Measurements from ENCODE around the gene PTPRN2.

PTPRN2 gene

GRCh38 chr7:157961731-157962457 lies 625.7 kb downstream of the PTPRN2 start:
- no peak for DNase-seq (ENCODE audit: extremely low spot score)
- CTCF ChIA-PET, result no interaction called here
- POLR2A ChIA-PET, result no interaction called here

GRCh38 chr7:157955348-157955999 lies 632.1 kb downstream of the PTPRN2 start:
- TF ChIP-seq CTBP1 (IDR thresholded peaks at IDR 0.05; ENCODE audit: borderline replicate concordance), result no peak
- DNase-seq (ENCODE audit: extremely low spot score), result no peak
- POLR2A ChIA-PET, result no interaction called here
- CTCF ChIA-PET, result no interaction called here

More at GRCh38 chr7:157961731-157962457, 625.7 kb downstream of the PTPRN2 start:
- no peak for TF ChIP-seq PKNOX1 (IDR thresholded peaks at IDR 0.05)
- TF ChIP-seq TARDBP (IDR thresholded peaks at IDR 0.05), result no peak
- TF ChIP-seq L3MBTL2 (conservative IDR thresholded peaks at IDR 0.05), result no peak
- TF ChIP-seq LEF1 (IDR thresholded peaks at IDR 0.05; ENCODE audit: borderline replicate concordance), result no peak
- TF ChIP-seq FOXA1 (IDR thresholded peaks at IDR 0.05), result no peak
- no peak for TF ChIP-seq NFRKB (IDR thresholded peaks at IDR 0.05)
- no peak for TF ChIP-seq ELF4 (IDR thresholded peaks at IDR 0.05)

GRCh38 chr7:157954901-157955300 lies 632.7 kb downstream of the PTPRN2 start:
- CTCF ChIA-PET, result no interaction called here
- no peak for DNase-seq (ENCODE audit: extremely low spot score)
- no peak for TF ChIP-seq BHLHE40 (IDR thresholded peaks at IDR 0.05; ENCODE audit: borderline replicate concordance)
- no peak for TF ChIP-seq SP1 (IDR thresholded peaks at IDR 0.05)
- TF ChIP-seq FOXK2 (IDR thresholded peaks at IDR 0.05), result no peak
- no peak for TF ChIP-seq ELF4 (IDR thresholded peaks at IDR 0.05)
- TF ChIP-seq TARDBP (IDR thresholded peaks at IDR 0.05), result no peak
- TF ChIP-seq HDGF (IDR thresholded peaks at IDR 0.05; ENCODE audit: borderline replicate concordance), result no peak
- TF ChIP-seq SUZ12 (IDR thresholded peaks at IDR 0.05), result no peak
- POLR2A ChIA-PET, result no interaction called here

- DNase-seq (ENCODE audit: extremely low spot score), result no peak
- ChIA-PET POLR2A (no interaction called here), CTCF (no interaction called here)
- TF ChIP-seq FOXM1 (IDR thresholded peaks at IDR 0.05; ENCODE audit: borderline replicate concordance), result no peak
- no peak for TF ChIP-seq FOXK2 (IDR thresholded peaks at IDR 0.05)
These were observed 634.6 kb downstream of the PTPRN2 start for GRCh38 chr7:157952841-157953645.

GRCh38 chr7:157952050-157952667 lies 635.5 kb downstream of the PTPRN2 start:
- POLR2A ChIA-PET, result no interaction called here
- no peak for TF ChIP-seq FOXM1 (IDR thresholded peaks at IDR 0.05; ENCODE audit: borderline replicate concordance)
- TF ChIP-seq CTBP1 (IDR thresholded peaks at IDR 0.05; ENCODE audit: borderline replicate concordance), result no peak
- TF ChIP-seq SP1 (IDR thresholded peaks at IDR 0.05), result no peak
- no peak for TF ChIP-seq BHLHE40 (IDR thresholded peaks at IDR 0.05; ENCODE audit: borderline replicate concordance)
- TF ChIP-seq TARDBP (IDR thresholded peaks at IDR 0.05), result no peak
- no peak for TF ChIP-seq NFRKB (IDR thresholded peaks at IDR 0.05)
- TF ChIP-seq ELF4 (IDR thresholded peaks at IDR 0.05), result no peak
- TF ChIP-seq ARNT (IDR thresholded peaks at IDR 0.05), result no peak
- TF ChIP-seq ZNF384 (IDR thresholded peaks at IDR 0.05), result no peak
- TF ChIP-seq SUZ12 (IDR thresholded peaks at IDR 0.05), result no peak
- no peak for TF ChIP-seq PKNOX1 (IDR thresholded peaks at IDR 0.05)
- TF ChIP-seq FOXA1 (IDR thresholded peaks at IDR 0.05), result no peak
- no peak for TF ChIP-seq HDGF (IDR thresholded peaks at IDR 0.05; ENCODE audit: borderline replicate concordance)
- no peak for TF ChIP-seq L3MBTL2 (conservative IDR thresholded peaks at IDR 0.05)
- TF ChIP-seq LEF1 (IDR thresholded peaks at IDR 0.05; ENCODE audit: borderline replicate concordance), result no peak
- TF ChIP-seq FOXK2 (IDR thresholded peaks at IDR 0.05), result no peak

GRCh38 chr7:157951300-157952049 lies 636.1 kb downstream of the PTPRN2 start:
- DNase-seq (ENCODE audit: extremely low spot score), result no peak
- POLR2A ChIA-PET, result no interaction called here
- CTCF ChIA-PET, result no interaction called here
- no peak for TF ChIP-seq SP1 (IDR thresholded peaks at IDR 0.05)
- no peak for TF ChIP-seq NFRKB (IDR thresholded peaks at IDR 0.05)
- TF ChIP-seq ZNF384 (IDR thresholded peaks at IDR 0.05), result no peak
- no peak for TF ChIP-seq ELF4 (IDR thresholded peaks at IDR 0.05)
- no peak for TF ChIP-seq LEF1 (IDR thresholded peaks at IDR 0.05; ENCODE audit: borderline replicate concordance)
- no peak for TF ChIP-seq FOXM1 (IDR thresholded peaks at IDR 0.05; ENCODE audit: borderline replicate concordance)
- TF ChIP-seq SUZ12 (IDR thresholded peaks at IDR 0.05), result no peak
- TF ChIP-seq FOXA1 (IDR thresholded peaks at IDR 0.05), result no peak
- TF ChIP-seq L3MBTL2 (conservative IDR thresholded peaks at IDR 0.05), result no peak
- no peak for TF ChIP-seq FOXK2 (IDR thresholded peaks at IDR 0.05)
- TF ChIP-seq CTBP1 (IDR thresholded peaks at IDR 0.05; ENCODE audit: borderline replicate concordance), result no peak
- TF ChIP-seq PKNOX1 (IDR thresholded peaks at IDR 0.05), result no peak
- TF ChIP-seq HDGF (IDR thresholded peaks at IDR 0.05; ENCODE audit: borderline replicate concordance), result no peak
- TF ChIP-seq ARNT (IDR thresholded peaks at IDR 0.05), result no peak
- no peak for TF ChIP-seq BHLHE40 (IDR thresholded peaks at IDR 0.05; ENCODE audit: borderline replicate concordance)
- no peak for TF ChIP-seq TARDBP (IDR thresholded peaks at IDR 0.05)

More at GRCh38 chr7:157952050-157952667, 635.5 kb downstream of the PTPRN2 start:
- CTCF ChIA-PET, result no interaction called here
- DNase-seq (ENCODE audit: extremely low spot score), result no peak
